ENCODE measurements around the gene FBF1. TPM values are rescaled to one million over a fixed set of nuclear protein-coding genes. Genes with fewer than 3 reads are reported as not detected.

FBF1 gene
- total and polyA plus RNA-seq, 7 experiments from 2014 or later, result 2.5 to 48.1 (median 28.1) TPM

DNA sequence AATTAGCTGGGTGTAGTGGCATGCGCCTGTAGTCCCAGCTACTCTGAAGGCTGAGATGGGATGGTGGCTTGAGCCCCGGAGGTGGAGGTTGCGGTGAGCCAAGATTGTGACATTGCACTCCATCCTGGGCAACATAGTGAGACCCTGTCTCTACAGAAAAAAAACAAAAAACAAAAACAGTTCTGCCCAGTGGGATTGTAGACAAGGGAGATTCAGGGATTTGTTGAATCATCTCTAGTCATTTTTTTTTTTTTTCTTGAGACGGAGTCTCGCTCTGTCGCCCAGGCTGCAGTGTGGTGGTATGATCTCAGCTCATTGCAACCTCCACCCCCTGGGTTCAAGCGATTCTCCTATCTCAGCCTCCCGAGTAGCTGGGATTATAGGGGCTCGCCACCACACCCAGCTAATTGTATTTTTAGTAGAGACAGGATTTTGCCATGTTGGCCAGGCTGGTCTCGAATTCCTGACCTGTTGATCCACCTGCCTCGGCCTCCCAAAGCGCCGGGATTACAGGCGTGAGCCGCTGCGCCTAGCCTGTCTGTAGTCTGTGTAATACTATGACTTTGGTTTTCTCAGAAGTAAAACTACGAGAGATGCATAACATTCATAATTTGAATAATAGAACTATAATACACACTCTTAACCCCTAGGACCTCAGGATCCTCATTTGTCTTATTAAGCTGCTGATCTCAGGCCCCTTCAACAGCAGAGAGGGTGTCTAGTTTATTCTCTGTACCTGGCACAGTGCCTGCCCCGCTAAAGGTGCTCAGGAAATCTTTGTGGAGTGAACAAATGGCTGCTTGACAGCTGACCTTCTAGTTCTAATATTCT is 39.6 kb upstream of the FBF1 start:
- Mint-ChIP-seq H3K36me3 (peaks cover 0 to 4% (median 1%) of the 10 kb centered on the region in 5 donors), H3K9me3 (no peaks in the 10 kb centered on the region), H3K27me3 (no peaks in the 10 kb centered on the region), H3K4me3 (peak overlapping the region; percentile 91 to 99 (median 98)), H3K27ac (peak overlapping the region; percentile 98 to 100 (median 100)), H3K4me1 (peaks cover 22 to 49% (median 42%) of the 10 kb centered on the region in 7 donors)
- ATAC-seq (no peak), DNase-seq (no peak)
- POLR2A ChIA-PET, result interaction anchor here (0.6 to 1.9 kb wide), 21 partner anchors 17 to 1630 kb away, joined by 3 to 10 read pairs (median 4); partner anchors contain the start of genes FBF1, MRPL38, PRPSAP1 and SPHK1
- H3K27ac ChIP-seq (ENCODE audit: low read depth, low read length), result peak overlapping the region; percentile 100
- no peaks in the 10 kb centered on the region for H3K27me3 ChIP-seq (ENCODE audit: control insufficient read depth in 2 of 2, insufficient read depth in 2 of 2, low read length in 2 of 2)
- no peaks in the 10 kb centered on the region for H3K9me3 ChIP-seq (ENCODE audit: control insufficient read depth in 2 of 3, low read length in 3 of 3)
- H3K36me3 ChIP-seq (ENCODE audit: control insufficient read depth in 2 of 3, insufficient read depth in 3 of 3, low read length in 3 of 3), result peaks cover 0 to 7% (median 0%) of the 10 kb centered on the region in 3 experiments
- peak overlapping the region; percentile 89 for H3K4me3 ChIP-seq (ENCODE audit: low read length)
- CTCF ChIA-PET, result interaction anchor here (0.6 to 1.5 kb wide), 6 partner anchors 10 to 1420 kb away, joined by 3 to 8 read pairs (median 4); no protein-coding TSS in a partner anchor
- H3K4me1 ChIP-seq (ENCODE audit: control insufficient read depth in 2 of 2, insufficient read depth in 2 of 2, low read length in 2 of 2), result peaks cover 5 to 6% of the 10 kb centered on the region in 2 donors
- intact Hi-C loops (cut with micrococcal nuclease), result no loop called here

DNA sequence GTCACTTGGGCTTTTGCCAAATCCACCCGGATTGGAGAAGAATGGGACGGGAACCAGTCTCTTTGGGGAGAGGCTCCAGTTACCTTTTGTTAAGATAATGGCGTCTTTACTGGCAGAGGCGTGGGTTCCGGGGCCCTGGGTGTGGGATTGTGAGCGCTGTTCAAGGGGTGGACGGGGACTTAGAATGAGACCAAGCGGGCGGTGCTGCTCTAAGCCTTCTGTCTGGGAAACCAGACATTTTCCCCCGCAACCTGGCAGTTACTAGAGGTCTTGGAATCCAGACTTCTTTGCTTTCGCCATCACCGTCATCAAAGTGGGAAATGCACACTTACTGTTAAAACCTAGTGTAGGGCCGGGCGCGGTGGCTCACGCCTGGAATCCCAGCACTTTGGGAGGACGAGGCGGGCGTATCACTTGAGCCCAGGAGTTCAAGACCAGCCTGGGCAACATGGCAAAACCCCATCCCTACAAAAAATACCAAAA is 38.9 kb upstream of the FBF1 start:
- H3K9me3 ChIP-seq (ENCODE audit: control insufficient read depth in 2 of 3, low read length in 3 of 3), result no peaks in the 10 kb centered on the region
- CTCF ChIA-PET, result interaction anchor here (0.6 to 0.9 kb wide), 3 partner anchors 11 to 1420 kb away, joined by 3 to 4 read pairs (median 4); no protein-coding TSS in a partner anchor
- ATAC-seq, result peak; percentile 38
- H3K27me3 ChIP-seq (ENCODE audit: control insufficient read depth in 2 of 2, insufficient read depth in 2 of 2, low read length in 2 of 2), result no peaks in the 10 kb centered on the region
- intact Hi-C loops (cut with micrococcal nuclease), result loop anchor here (1.0 to 10.0 kb wide), 16 partner anchors 26 to 758 kb away; partner anchors contain the start of genes FBF1 (in 2 of the 2), UBE2O (in 2 of the 2), MFSD11 (in 1 of the 2) and MIF4GD (in 1 of the 2)
- POLR2A ChIA-PET, result interaction anchor here (0.6 to 1.9 kb wide), 18 partner anchors 17 to 1631 kb away, joined by 3 to 10 read pairs (median 4); partner anchors contain the start of genes FBF1, MRPL38, PRPSAP1 and SPHK1
- H3K27ac Mint-ChIP-seq, result peak overlapping the region; percentile 98 to 100 (median 100)
- H3K4me1 Mint-ChIP-seq, result peaks cover 22 to 49% (median 44%) of the 10 kb centered on the region in 7 donors
- DNase-seq, result no peak
- H3K36me3 Mint-ChIP-seq, result peaks cover 0 to 3% (median 1%) of the 10 kb centered on the region in 5 donors
- peak overlapping the region; percentile 100 for H3K27ac ChIP-seq (ENCODE audit: low read depth, low read length)
- peaks cover 0 to 7% (median 0%) of the 10 kb centered on the region in 3 experiments for H3K36me3 ChIP-seq (ENCODE audit: control insufficient read depth in 2 of 3, insufficient read depth in 3 of 3, low read length in 3 of 3)
- H3K4me3 ChIP-seq (ENCODE audit: low read length), result peak overlapping the region; percentile 89
- H3K4me3 Mint-ChIP-seq, result peak overlapping the region; percentile 91 to 99 (median 98)
- no peaks in the 10 kb centered on the region for H3K9me3 Mint-ChIP-seq
- no peaks in the 10 kb centered on the region for H3K27me3 Mint-ChIP-seq
- peaks cover 5 to 6% of the 10 kb centered on the region in 2 donors for H3K4me1 ChIP-seq (ENCODE audit: control insufficient read depth in 2 of 2, insufficient read depth in 2 of 2, low read length in 2 of 2)

DNA sequence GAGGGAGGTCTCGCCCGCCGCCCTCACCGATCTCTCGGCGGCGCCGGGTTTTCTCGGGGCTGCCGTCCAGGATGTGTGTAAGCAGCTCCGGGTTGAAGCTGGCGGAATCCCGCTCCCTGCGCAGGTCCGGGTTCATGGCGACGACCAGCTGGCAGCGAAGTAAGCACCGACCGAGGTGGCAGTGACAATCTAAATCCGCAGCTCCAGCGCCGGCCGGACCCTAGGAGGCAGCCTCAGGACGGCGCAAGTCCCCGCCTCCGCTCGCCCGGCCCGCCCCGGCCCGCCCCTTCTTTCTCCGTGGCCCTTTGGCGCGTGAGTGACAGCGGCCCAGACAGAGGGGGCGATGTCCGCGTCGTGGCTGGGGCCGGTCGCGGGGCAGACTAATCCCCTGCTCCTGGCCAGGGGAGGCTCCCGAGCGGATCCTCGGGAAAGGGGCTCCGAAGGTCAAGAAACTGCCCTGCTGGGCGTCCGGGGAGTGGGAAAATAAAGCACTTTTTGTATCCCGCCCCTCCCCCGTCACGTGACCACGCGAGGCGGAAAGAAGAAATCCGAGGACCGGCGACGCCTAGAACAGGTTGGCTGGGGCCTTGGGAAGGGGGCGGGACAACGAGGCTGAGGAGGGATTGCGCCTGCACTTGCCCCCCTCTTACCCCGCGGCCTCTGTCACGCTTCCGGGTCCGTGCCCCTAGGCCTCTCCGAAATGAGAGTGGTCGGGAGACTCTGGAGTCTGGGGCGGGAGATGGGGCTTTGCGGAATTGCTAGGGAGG is 38.3 kb upstream of the FBF1 start, which contains the start of the genes ACOX1 and TEN1:
Gene ACOX1 (minus strand): TSS at position 229 of the 767 bp plus-strand sequence. CDS start 93 bp downstream, at position 136.
Gene TEN1 (plus strand): TSS at position 303 of the 767 bp plus-strand sequence. CDS start 6,953 bp downstream, outside the sequence.
- peak; percentile 84 to 96 (median 93) for DNase-seq

DNA sequence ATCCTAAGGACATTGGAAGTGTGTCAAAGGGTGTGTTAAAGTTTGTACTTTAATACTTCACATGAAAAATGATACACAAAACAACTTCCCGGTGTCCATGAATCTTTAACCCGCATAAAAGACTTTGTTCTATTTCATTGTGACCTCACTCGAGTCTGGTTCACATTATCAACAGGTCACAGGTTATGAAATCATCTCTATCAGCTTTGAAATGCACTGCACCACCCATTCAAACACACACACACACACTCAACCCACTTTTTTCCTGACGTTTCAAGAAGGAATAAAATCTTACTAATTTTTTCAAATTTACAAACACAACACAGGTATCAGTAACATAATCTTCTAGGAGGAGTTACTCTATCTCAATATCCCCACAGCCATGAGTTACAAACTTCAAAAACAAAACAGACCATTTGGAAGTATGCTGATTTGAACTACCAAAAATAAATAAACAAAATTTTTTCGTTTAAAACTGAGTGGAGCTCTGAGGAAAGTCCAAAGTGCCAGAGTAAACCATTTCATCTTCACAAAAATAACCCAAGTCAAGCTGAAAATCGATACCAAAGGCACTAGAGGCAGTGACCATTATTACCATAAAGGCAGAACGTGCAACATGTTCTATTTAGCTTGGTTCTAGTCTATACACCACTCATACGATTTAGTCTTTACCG is 35.5 kb upstream of the FBF1 start:
- Mint-ChIP-seq H3K4me1 (peaks cover 32 to 66% (median 57%) of the 10 kb centered on the region in 7 donors), H3K4me3 (peak overlapping the region in 8 of 10 donors; percentile 3 to 60 (median 34)), H3K36me3 (peaks cover 0 to 8% (median 7%) of the 10 kb centered on the region in 5 donors), H3K27me3 (no peaks in the 10 kb centered on the region), H3K27ac (peak overlapping the region in 3 of 9 donors; percentile 3 to 43 (median 4)), H3K9me3 (no peaks in the 10 kb centered on the region)
- ChIA-PET CTCF (interaction anchor here (0.6 to 1.1 kb wide), 2 partner anchors 24 to 393 kb away, joined by 3 read pairs; no protein-coding TSS in a partner anchor), POLR2A (interaction anchor here (0.7 to 1.8 kb wide), 5 partner anchors 8 to 121 kb away, joined by 3 to 5 read pairs (median 4); partner anchors contain the start of gene WBP2)
- ATAC-seq (no peak), DNase-seq (no peak)
- intact Hi-C loops (cut with micrococcal nuclease), result loop anchor here in 1 of 2 donors (5.0 to 10.0 kb wide), 2 partner anchors 702 to 761 kb away; partner anchors contain the start of genes MFSD11, MIF4GD and SRSF2
- H3K9me3 ChIP-seq (ENCODE audit: control insufficient read depth in 2 of 3, low read length in 3 of 3), result no peaks in the 10 kb centered on the region
- no peak overlapping the region for H3K4me3 ChIP-seq (ENCODE audit: low read length)
- peaks cover 5 to 6% of the 10 kb centered on the region in 2 donors for H3K4me1 ChIP-seq (ENCODE audit: control insufficient read depth in 2 of 2, insufficient read depth in 2 of 2, low read length in 2 of 2)
- H3K27me3 ChIP-seq (ENCODE audit: control insufficient read depth in 2 of 2, insufficient read depth in 2 of 2, low read length in 2 of 2), result no peaks in the 10 kb centered on the region
- peaks cover 0 to 7% (median 0%) of the 10 kb centered on the region in 3 experiments for H3K36me3 ChIP-seq (ENCODE audit: control insufficient read depth in 2 of 3, insufficient read depth in 3 of 3, low read length in 3 of 3)
- H3K27ac ChIP-seq (ENCODE audit: low read depth, low read length), result no peak overlapping the region

More for the DNA sequence above, 38.3 kb upstream of the FBF1 start, which contains the start of the genes ACOX1 and TEN1:
- peaks cover 0 to 7% (median 0%) of the 10 kb centered on the region in 3 experiments for H3K36me3 ChIP-seq (ENCODE audit: control insufficient read depth in 2 of 3, insufficient read depth in 3 of 3, low read length in 3 of 3)
- Mint-ChIP-seq H3K9me3 (no peaks in the 10 kb centered on the region), H3K36me3 (peaks cover 0 to 3% (median 1%) of the 10 kb centered on the region in 5 donors), H3K4me1 (peaks cover 26 to 53% (median 47%) of the 10 kb centered on the region in 7 donors), H3K4me3 (peak within 1 kb of the TSS; percentile 91 to 99 (median 98)), H3K27me3 (no peaks in the 10 kb centered on the region), H3K27ac (peak within 1 kb of the TSS; percentile 98 to 100 (median 100))
- peak within 1 kb of the TSS; percentile 89 for H3K4me3 ChIP-seq (ENCODE audit: low read length)
- peak within 1 kb of the TSS; percentile 100 for H3K27ac ChIP-seq (ENCODE audit: low read depth, low read length)
- peak; percentile 95 for ATAC-seq
- intact Hi-C loops (cut with micrococcal nuclease), result loop anchor here (1.0 to 10.0 kb wide), 16 partner anchors 26 to 758 kb away; partner anchors contain the start of genes FBF1 (in 2 of the 2), UBE2O (in 2 of the 2), MFSD11 (in 1 of the 2) and MIF4GD (in 1 of the 2)
- CTCF ChIA-PET, result interaction anchor here (0.8 kb wide), 1 partner anchor 38 kb away, joined by 3 read pairs; the partner anchor contains the start of gene FBF1
- POLR2A ChIA-PET, result interaction anchor here (0.7 to 1.9 kb wide), 8 partner anchors 11 to 374 kb away, joined by 3 to 7 read pairs (median 4); partner anchors contain the start of genes FBF1, MRPL38 and PRPSAP1
- no peaks in the 10 kb centered on the region for H3K27me3 ChIP-seq (ENCODE audit: control insufficient read depth in 2 of 2, insufficient read depth in 2 of 2, low read length in 2 of 2)
- no peaks in the 10 kb centered on the region for H3K9me3 ChIP-seq (ENCODE audit: control insufficient read depth in 2 of 3, low read length in 3 of 3)
- peaks cover 5 to 6% of the 10 kb centered on the region in 2 donors for H3K4me1 ChIP-seq (ENCODE audit: control insufficient read depth in 2 of 2, insufficient read depth in 2 of 2, low read length in 2 of 2)

DNA sequence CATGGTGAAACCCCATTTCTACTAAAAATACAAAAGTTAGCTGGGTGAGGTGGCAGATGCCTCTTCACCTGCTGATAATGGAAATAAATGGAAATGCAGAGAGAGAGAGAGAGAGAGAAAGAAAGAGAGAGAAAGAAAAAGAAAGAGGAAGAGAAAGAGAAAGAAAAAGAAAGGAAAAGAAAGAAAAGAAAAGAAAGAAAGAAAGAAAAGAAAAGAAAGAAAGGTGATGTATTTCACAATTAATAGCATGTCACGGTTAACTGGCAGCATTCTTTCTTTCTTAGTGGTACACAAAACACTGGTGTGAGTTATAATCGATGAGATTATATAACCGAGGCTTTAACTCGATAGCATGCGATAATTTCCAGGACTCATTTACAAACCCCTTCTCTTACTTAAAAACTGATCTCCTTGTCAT is 34.9 kb upstream of the FBF1 start:
- Histone ChIP-seq H3K9me3 (ENCODE audit: control insufficient read depth in 2 of 3, low read length in 3 of 3) (no peaks in the 10 kb centered on the region), H3K27ac (ENCODE audit: low read depth, low read length) (no peak overlapping the region), H3K4me3 (ENCODE audit: low read length) (no peak overlapping the region), H3K36me3 (ENCODE audit: control insufficient read depth in 2 of 3, insufficient read depth in 3 of 3, low read length in 3 of 3) (peaks cover 0 to 8% (median 0%) of the 10 kb centered on the region in 3 experiments), H3K4me1 (ENCODE audit: control insufficient read depth in 2 of 2, insufficient read depth in 2 of 2, low read length in 2 of 2) (peaks cover 5 to 6% of the 10 kb centered on the region in 2 donors), H3K27me3 (ENCODE audit: control insufficient read depth in 2 of 2, insufficient read depth in 2 of 2, low read length in 2 of 2) (no peaks in the 10 kb centered on the region)
- Mint-ChIP-seq H3K36me3 (peaks cover 0 to 8% (median 7%) of the 10 kb centered on the region in 5 donors), H3K4me1 (peaks cover 33 to 63% (median 55%) of the 10 kb centered on the region in 7 donors), H3K27ac (peak overlapping the region in 4 of 9 donors; percentile 3 to 48 (median 16)), H3K27me3 (no peaks in the 10 kb centered on the region), H3K4me3 (peak overlapping the region in 5 of 10 donors; percentile 3 to 45 (median 20)), H3K9me3 (no peaks in the 10 kb centered on the region)
- intact Hi-C loops (cut with micrococcal nuclease), result loop anchor here in 1 of 2 donors (5.0 to 10.0 kb wide), 2 partner anchors 701 to 762 kb away; partner anchors contain the start of genes MFSD11, MIF4GD and SRSF2
- ChIA-PET POLR2A (interaction anchor here (1.2 to 1.3 kb wide), 2 partner anchors 9 to 130 kb away, joined by 4 read pairs; no protein-coding TSS in a partner anchor), CTCF (interaction anchor here (0.6 kb wide), 1 partner anchor 393 kb away, joined by 3 read pairs; no protein-coding TSS in a partner anchor)
- ATAC-seq, result no peak
- no peak for DNase-seq

All from naive thymus-derived CD4-positive, alpha-beta T cell (primary cell).